Umbilical cord (tissue), 2 donors: ENCODE data around the gene IMPG1. TPM values are rescaled to one million over a fixed set of nuclear protein-coding genes. Genes with fewer than 3 reads are reported as not detected.
"Not testable (repeated sequence)": the region's sequence is repeated elsewhere in the genome, so short reads cannot be mapped to it uniquely, and the experiment has no call there.

ENCODE experiments used
- DNase-seq: peaks from one replicate; pipeline ENCODE4 v3.0.0-alpha.2; 2015; ENCODE audit warnings: low spot score
- total RNA-seq: library from RNA; depleted of rRNA; stranded (reverse); fragments of >200 nt; gene quantifications from one replicate; pipeline ENCODE4 v1.2.3, GENCODE V29; 2014; ENCODE audit warnings: low replicate concordance; ENCODE audit not compliant: insufficient read depth

Gene IMPG1
- total RNA-seq, 1 donor from 2014 or later = 1.2 TPM

DNA sequence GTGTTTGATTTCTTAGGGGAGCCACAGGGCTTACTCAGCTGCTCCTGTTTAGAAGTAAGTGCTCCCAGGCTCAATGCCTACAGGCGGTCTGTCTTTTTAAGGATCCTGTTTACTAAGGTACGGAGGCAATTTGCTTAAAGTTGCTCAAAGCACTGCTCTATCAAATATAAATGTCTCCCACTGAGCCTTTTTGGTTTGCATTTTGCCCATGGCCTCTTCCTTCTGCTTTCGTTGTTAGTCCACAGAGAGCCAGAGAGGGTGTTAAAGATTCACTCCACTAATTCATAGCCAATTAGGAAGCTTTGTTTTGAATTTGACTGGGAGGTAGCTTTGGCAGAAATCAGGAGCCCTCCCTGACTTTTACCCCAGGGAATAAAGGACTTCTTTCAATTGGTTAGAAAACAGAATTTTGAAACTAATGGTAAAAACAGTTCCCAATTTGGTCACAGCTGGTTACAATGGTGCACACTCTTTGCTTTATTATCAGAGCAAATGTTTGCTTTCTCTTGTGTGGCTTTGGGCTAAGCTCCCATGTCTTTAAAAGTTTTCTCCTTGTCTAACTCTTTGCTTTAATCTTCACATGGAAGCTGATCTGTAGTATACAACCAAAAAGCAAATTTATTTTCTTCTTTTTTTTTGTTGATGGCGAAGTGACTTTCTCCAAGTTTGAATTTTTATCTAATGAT is 126.2 kb downstream of the IMPG1 start:
- DNase-seq = no peak

DNA sequence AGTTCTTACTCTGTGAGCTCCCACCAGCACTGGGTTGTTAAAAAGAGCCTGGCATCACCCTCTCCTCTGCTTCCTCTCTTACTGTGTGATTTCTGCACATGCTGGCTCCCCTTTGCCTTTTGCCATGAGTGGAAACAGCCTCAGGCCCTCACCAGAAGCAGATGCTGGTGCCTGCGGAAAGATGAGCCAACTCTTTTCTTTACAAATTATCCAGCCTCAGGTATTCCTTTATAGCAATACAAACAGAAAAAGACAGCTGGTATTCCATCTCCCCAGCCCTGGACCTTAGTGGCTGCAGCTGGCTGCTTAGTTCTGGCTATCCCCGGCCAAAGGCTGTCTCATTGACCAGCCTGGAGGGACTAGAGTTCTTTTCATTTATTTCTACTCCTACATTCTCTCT is 129.1 kb downstream of the IMPG1 start:
- DNase-seq = no peak

DNA sequence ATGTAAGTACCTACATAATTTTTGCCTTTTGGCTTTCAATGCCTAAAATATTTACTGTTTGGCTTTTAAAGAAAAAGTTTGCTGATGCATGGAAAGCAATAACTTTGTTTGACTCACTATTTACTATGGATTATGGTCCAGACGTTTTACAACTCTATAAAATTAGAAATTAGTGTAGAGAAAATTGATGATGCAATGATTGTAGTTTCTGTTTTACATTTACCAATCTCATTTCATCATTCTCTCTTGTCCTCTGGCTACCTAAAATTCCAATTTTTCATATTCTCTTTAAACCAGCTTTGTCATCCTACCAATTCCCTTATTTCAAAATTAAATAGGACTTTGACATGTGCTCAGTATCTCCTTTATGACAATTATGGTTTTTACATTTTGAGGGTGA is 131.0 kb downstream of the IMPG1 start:
- DNase-seq = no peak

DNA sequence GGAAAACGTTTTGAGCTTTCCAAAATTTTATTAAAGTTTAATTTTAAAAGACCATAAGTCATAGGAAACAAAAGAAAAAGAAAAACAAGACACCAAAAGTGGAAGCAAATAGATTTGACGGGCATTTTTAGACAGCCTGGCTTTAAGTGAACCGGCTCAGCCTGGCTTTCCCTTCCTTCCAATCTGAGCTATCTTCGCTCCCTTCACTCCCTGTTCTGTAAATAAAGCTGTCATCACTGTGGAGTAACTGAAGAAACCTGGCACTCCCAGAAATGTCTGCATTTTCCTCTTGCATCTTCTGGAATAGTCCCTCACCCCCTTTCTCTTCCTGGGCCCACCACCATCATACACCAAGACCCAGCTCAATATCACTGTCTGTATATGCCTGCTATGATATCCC is 131.9 kb downstream of the IMPG1 start:
- DNase-seq = peak; percentile 25

DNA sequence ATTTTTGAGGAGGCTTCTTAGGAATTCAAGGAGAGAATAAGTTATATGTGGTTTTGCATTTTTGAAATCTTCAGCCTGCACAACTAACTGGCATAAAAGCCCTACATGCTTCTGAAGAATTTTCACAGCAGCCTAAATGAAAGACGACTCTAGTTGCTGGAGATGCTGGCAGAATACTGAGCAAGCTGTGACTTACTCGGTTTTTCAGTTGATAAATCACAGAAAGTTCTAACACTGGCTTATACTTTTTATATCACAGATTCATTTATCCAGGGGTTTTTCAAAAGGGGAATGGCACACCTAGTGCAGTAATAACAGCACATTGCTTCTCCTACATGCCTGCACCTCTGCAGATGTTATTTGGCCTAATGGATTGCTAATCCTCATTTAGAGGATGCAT is 134.6 kb downstream of the IMPG1 start:
- DNase-seq = no peak

DNA sequence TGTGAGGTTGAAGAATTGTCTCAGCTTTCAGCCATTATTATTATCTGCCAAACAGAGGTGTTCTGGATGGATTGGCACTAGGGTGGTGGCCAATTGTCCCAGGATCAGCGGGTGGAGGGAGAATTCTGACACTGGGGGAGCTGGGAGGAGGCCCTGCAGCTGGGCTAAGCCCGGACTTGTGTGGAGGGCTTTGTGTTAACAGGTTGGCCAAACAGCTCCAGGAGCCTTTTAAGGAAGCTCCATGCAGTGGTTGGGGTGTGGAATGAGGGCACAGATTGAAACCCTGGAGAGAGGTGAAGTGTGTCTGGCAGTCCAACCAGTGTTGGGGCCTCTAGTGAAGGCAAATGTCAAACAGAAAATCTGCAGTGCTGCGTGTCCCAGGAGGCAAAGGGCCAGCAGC is 135.8 kb downstream of the IMPG1 start:
- DNase-seq = no peak

DNA sequence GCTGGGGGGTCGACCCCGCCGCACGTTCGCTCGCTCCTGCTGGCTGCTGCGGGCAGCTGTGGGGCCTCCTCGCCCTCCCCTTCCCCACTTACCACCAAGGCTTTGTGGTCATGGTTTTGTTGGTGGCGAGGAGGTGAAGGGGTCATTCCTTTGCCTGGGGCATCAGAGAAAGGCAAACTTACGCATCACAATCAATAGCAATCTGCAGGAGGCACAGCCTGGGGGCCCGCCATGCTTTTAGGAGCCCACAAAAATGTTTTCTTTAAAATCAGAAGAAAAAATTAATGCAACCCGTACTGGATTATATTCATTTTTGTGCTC is 137.0 kb downstream of the IMPG1 start:
- no peak for DNase-seq

DNA sequence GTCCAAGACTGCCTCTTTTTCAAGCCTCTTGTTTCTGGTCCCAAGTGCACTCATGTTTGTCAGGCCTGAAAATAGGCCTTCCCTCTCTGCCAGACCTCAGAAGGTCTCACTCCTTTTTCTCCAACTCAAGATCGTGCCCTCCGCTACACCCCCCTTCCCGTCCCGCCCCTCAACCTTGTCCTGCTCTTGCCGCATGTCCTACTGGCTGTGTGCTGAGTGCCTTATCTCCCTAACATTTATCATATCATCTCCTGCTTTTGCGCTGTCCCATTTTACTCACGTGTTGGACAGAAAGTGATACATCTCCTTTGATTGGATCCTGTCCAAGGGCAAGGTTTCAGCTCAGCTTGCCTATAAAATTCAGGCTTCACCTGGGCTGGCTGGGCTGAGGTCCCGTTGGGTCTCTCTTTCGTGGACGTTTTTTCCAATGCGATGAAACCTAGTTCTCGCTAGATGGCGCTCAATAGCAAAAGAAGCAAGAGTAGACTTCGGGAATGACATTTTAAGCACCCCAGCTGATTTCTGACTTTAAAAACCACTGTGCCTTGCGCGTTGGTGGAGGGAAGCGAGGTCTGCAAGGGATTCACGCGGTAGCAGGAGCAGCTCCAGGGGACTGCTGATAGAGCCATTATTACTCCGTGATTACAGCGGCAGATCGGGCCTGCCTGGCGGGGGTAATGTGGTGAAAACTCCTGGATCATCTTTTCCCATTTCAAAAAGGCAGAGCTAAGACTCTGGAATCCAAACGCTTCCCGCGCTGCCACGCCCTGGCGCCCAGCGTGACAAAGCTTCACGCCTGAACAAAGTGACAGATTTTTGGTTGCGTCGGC is 137.6 kb downstream of the IMPG1 start:
- peak; percentile 88 for DNase-seq

DNA sequence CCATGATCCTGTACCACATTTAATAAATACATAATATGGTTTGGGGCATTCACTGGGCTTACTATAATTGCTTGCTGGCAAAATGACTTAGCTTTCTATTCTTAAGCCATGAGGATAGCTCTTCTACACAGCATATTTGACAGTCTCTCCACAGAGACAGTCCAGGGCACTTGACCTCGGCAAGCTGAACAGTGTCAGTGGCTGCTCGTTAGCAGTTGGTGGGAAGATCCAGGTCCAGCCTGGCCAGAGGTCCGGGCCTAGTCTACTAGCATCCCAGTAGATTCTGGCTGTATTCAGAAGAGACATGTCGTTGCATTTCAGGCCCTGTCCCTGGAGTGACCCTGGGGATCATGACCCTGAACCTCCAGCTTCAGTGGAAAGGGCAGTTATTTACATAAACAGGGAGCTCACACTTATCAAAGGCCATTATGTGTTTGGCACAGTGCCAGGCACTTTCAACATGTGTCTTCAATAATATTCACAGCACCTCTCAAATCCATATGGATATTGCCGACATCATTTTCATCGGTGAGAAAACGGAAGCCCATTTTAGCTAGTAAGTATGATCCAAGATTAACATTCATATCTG is 139.0 kb downstream of the IMPG1 start:
- no peak for DNase-seq

DNA sequence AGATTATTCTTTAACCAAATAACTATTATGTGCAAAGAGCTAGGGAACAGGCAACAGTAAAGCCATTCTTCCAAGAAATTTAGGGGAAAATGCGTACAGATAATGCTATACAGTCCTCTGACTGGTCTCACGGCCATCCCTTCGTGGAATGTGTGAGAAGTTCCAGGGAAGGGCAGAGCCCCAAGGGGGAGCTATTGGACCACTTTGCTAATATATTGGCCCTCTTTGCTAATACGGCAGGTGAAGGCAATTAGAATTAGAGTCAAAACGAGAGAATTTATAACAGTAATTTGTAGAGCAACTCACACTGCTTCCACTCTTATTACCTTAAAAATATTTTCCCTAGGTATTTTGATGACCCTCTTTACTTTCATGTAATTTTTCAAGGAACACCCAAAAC is 140.4 kb downstream of the IMPG1 start:
- peak; percentile 30 for DNase-seq

DNA sequence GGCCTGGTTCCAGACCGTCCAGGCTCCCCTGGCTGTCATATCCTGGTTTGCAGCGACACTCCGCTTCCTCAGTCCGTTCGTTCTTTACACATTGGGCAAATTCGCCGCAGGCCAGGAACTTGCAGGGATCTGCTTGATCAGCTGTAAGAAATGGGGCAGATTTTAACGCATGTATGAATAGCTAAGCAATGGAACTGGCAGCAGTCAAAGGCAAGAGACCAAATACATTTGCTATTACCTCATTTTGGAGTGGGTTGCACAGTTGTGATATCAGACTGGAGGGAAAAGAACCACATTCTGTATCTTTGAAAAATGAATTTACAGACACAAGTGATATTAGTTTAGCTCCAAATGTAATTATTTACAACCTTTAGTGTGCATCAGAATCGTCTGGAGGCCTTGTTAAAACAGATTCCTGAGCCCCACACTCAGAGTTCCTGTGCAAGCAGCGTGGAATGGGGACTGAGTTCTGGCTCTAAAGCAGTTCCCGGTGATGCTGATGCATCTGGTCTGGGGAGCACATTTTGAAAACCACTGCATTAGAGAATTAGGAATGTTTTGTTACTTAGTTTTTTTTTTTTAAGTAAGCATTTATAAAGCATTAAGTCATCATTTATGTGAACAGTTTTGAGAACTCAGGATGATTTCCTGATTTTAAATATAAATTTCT is 141.3 kb downstream of the IMPG1 start:
- DNase-seq = no peak

DNA sequence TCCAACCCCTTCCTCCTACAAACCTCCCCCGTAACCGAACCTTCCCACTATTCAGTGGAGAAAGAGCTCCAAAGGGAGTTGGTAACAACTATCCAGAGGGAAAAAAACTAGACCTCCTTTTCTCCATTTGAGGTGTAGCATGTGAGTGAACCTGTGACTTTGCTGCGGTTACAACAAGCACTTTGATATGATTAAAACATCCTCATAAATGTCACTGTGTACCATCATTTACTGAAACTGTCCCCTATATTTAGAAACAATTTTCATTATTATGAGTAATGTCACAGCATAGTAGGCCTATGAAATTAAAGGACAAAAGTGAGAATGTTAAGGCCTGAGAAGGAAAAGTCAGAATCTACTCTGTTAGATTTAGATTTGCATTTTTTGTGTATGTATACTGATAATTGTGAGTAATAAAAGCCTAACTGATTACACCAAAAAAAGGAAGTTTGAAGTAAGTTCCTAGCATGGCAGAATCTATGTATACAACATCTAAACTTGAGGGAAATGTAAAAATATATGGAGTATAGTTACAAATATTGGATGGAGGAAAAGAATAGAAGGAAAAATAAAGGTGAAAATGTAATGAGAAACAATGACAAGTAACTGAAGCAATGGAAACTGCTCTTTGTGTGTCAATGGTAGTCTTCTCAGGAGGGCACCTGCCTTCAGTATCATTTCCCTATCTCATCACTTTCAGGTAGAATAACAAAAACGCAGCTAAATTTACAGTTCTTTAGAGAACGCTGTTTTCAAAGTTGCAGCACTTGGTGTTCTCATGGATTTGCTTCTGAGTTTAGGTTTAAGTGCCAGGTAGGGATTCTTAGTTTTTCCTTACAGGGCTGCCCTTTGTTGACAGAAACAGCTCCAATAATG is 145.9 kb downstream of the IMPG1 start:
- no peak for DNase-seq

DNA sequence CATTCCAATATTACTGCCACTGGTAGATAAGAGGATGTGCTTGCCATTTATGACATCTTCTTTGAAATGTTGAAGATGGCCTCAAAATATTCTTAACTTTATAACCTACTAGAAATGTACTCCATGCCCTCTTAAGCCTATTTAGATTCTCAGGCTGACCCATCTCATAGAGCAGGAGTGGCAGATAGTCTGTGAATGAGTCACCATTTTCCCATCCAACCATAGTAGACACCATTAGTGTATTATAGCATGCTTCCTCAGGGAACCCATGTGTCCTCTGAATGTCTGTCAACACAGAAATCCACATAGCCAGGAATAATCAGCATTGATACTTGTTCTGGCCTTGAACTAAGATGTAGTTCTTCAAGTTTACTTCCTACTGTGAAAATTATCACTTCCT is 150.2 kb downstream of the IMPG1 start:
- no peak for DNase-seq

DNA sequence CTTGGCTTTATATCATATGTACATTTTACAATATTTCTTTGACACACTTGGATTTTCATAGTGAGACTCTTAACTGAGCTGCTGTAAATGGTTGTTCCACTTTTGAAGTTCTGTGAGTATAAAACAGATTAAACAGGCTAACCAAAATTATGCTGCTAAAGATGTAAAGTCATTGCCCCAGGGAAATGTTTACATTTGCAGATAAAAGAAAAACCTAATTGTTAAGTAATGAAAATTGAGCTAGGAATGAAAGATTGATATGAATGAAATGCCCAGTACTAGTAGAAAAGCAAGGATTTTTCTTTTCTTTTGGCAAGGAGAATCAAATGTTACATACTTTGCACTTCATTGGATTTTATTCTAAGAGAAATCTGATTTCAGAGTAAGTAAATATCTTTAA is 159.4 kb downstream of the IMPG1 start:
- no peak for DNase-seq

DNA sequence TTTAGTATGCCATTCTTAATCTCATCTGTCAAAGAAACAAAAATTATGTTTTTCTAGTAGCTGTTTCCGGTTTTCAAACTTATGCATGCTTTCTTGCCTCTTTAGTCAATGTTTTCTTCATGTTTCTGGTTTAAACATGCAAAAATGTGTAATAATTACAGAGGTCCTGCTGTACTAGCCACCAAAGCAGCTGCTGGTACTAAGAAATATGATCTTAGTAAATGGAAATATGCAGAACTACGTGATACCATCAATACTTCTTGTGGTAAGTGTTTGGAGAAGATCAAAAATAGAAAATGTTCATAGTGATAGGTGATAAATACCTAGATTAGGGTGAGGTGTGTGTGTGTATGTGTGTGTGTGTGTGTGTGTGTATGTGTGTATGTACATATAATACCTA is 165.0 kb downstream of the IMPG1 start:
- no peak for DNase-seq

DNA sequence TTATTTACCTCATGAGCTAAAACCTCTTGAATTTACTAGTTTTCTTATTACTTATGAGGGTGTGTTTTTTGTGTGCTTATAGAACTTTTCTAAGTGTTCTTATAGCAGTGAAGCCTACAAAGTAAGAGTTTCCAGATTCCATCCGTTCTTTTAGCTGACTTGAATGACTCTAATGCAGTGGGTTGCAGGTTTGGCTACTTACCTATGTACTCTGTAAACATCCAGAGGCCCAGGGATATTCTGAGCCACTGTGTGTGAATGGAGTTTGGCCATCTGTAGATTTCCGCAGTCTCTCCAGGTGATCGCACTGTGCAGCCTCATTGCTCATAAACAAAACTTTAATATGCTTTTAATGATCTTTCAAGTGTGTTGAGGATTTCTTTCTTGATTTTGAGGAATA is 165.6 kb downstream of the IMPG1 start:
- no peak for DNase-seq

DNA sequence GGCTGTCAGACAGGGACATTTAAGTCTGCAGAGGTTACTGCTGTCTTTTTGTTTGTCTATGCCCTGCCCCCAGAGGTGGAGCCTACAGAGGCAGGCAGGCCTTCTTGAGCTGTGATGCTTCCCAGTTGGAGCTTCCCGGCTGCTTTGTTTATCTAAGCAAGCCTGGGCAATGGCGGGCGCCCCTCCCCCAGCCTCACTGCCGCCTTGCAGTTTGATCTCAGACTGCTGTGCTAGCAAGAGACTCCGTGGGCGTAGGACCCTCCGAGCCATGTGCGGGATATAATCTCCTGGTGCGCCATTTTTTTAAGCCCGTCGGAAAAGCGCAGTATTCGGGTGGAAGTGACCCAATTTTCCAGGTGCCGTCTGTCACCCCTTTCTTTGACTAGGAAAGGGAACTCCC is 167.3 kb downstream of the IMPG1 start:
- not testable (repeated sequence) for DNase-seq

DNA sequence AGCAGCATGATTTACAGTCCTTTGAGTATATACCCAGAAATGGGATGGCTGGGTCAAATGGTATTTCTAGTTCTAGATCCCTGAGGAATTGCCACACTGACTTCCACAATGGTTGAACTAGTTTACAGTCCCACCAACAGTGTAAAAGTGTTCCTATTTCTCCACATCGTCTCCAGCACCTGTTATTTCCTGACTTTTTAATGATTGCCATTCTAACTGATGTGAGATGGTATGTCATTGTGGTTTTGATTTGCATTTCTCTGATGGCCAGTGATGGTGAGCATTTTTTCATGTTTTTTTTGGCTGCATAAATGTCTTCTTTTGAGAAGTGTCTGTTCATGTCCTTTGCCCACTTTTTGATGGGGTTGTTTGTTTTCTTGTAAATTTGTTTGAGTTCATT is 172.2 kb downstream of the IMPG1 start:
- DNase-seq = not testable (repeated sequence)

DNA sequence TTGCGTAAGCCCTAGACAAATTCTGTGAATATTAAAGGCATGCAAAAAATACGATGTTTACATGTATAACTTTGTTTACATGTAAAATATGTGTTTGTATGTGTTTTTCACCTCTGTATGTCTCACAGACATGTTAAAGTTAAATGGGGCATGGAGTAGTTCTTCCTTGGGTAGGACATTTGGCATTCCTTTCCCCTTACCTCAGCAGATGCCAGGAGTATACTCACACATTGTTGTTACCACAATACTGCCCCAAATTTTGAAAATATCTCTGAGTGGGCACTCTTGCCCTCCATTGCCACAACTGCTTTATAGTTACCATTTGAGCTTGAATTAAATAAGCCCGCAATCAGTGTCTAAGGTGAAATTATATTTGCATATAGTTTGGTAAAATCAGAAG is 175.9 kb downstream of the IMPG1 start:
- DNase-seq = no peak

DNA sequence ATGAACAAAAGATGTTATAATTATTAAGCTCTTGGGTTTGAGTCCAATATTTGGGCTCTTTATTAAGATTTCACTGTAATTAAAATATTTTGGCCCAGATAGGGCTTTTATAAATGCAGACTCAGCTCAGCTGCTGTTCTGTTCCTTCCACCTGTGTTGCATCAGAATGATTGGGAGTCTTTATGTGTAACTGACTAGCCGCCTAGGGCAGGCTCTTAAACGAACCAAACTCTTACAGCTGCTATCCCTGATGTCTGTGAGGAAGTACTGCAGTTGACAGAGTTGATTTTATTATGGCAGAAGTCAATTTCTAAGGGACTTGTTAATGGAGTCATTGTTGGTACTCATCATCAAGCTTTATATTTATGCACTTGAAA is 178.7 kb downstream of the IMPG1 start:
- DNase-seq = no peak

DNA sequence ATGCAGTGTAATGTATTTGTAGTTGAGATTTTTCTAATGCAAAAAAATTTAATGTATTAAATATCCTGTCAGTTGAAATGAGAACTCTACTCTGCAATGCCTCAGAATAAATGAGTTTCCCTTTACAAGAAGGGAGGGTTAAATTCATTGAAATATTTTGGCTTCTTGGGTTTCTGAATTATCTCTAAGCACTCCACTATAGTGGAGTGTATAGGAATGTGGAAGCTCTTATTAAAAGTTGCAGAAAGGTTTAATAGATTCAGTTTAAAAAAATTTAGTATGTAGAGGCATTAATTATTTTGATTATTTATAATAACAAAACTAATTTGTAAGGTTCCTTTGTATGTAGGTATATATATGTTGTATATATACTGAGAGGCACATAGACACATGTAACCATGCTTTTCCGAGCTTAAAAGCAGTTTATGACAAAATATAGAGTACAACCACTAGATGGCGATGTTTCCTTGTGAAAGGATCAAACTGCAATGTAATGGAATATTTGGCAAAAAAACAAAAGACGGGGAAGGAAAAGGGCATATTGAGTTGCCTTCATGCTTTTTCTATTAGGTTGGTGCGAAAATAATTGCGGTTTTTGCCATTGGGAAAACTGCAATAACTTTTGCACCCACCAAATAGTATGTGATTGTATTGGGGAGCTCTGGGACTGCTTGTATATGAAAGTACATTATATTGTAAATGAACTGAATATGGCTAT is 179.2 kb downstream of the IMPG1 start:
- DNase-seq = peak; percentile 83
